ENCODE measurements around the gene PAPSS2.

PAPSS2 gene

GRCh38 chr10:87671139-87671815 is 11.6 kb downstream of the PAPSS2 start:
- TF ChIP-seq CTCF (conservative IDR thresholded peaks at IDR 0.05) (no peak), ZFX (IDR thresholded peaks at IDR 0.05) (no peak)
- no peak overlapping the region for H3K27ac ChIP-seq

GRCh38 chr10:87672551-87672950 is 12.9 kb downstream of the PAPSS2 start:
- TF ChIP-seq CTCF (conservative IDR thresholded peaks at IDR 0.05) (no peak), ZFX (IDR thresholded peaks at IDR 0.05) (no peak)

GRCh38 chr10:87674943-87675342 is 15.3 kb downstream of the PAPSS2 start:
- TF ChIP-seq CTCF (conservative IDR thresholded peaks at IDR 0.05) (no peak), ZFX (IDR thresholded peaks at IDR 0.05) (no peak)
- no peak overlapping the region for H3K27ac ChIP-seq

More at GRCh38 chr10:87672551-87672950, 12.9 kb downstream of the PAPSS2 start:
- H3K27ac ChIP-seq = no peak overlapping the region

GRCh38 chr10:87675396-87676376 is 16.0 kb downstream of the PAPSS2 start:
- H3K27ac ChIP-seq = no peak overlapping the region
- TF ChIP-seq CTCF (conservative IDR thresholded peaks at IDR 0.05) = no peak
- TF ChIP-seq ZFX (IDR thresholded peaks at IDR 0.05) = no peak

GRCh38 chr10:87677595-87677994 is 17.9 kb downstream of the PAPSS2 start:
- TF ChIP-seq CTCF (conservative IDR thresholded peaks at IDR 0.05) (no peak), ZFX (IDR thresholded peaks at IDR 0.05) (no peak)
- H3K27ac ChIP-seq = no peak overlapping the region

GRCh38 chr10:87678302-87678701 is 18.6 kb downstream of the PAPSS2 start:
- no peak for TF ChIP-seq ZFX (IDR thresholded peaks at IDR 0.05)
- no peak for TF ChIP-seq CTCF (conservative IDR thresholded peaks at IDR 0.05)
- H3K27ac ChIP-seq = no peak overlapping the region

- no peak overlapping the region for H3K27ac ChIP-seq
- TF ChIP-seq ZFX (IDR thresholded peaks at IDR 0.05) = no peak
- no peak for TF ChIP-seq CTCF (conservative IDR thresholded peaks at IDR 0.05)
Measured at GRCh38 chr10:87683356-87683755, 23.7 kb downstream of the PAPSS2 start.
